Ovary (tissue), 3 donors: Measurements from ENCODE around the gene AKAP6.

Experiments used
- POLR2A ChIP-seq: fragments of 450-650 bp; IDR thresholded peaks from one replicate; pipeline ENCODE4 v1.6.1; 2017; ENCODE audit warnings: antibody characterized with exemption, mild to moderate bottlenecking, moderate library complexity
- TF ChIP-seq, protein P1 (sequence below), 3 donors: fragments of 450-650 bp in 2 of 3; fragments of 200-600 bp in 1 of 3; IDR thresholded peaks; one replicate each; pipeline versions ENCODE4 v1.5.1 to v1.8.0; 2016 to 2022; ENCODE audit warnings: antibody characterized with exemption in 3 of 3, mild to moderate bottlenecking in 1 of 3
- donor health status: DM: no; HTN: no; CAD: no.

DNA sequence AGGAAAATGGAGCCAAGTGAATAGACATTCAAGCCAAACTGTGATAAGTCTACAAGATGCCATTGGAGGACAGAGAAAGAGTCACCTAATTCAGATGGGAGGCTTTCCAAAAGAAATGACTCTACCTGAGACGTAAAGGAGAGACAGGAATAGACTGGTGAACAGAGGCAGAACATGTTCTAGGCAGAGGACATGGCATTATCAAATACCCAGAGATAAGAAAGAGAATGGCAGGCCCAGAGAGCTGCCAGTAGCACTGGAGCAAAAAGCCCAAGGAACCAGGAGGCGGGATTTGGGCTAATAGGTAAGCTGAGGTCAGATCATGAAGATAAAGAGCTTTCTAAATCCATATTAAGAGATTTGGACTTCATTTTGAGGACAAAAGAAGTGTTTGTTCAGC is 207.1 kb downstream of the AKAP6 start:
- TF ChIP-seq, protein P1, sequence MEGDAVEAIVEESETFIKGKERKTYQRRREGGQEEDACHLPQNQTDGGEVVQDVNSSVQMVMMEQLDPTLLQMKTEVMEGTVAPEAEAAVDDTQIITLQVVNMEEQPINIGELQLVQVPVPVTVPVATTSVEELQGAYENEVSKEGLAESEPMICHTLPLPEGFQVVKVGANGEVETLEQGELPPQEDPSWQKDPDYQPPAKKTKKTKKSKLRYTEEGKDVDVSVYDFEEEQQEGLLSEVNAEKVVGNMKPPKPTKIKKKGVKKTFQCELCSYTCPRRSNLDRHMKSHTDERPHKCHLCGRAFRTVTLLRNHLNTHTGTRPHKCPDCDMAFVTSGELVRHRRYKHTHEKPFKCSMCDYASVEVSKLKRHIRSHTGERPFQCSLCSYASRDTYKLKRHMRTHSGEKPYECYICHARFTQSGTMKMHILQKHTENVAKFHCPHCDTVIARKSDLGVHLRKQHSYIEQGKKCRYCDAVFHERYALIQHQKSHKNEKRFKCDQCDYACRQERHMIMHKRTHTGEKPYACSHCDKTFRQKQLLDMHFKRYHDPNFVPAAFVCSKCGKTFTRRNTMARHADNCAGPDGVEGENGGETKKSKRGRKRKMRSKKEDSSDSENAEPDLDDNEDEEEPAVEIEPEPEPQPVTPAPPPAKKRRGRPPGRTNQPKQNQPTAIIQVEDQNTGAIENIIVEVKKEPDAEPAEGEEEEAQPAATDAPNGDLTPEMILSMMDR (IDR thresholded peaks at IDR 0.05): no peak
- no peak for TF ChIP-seq POLR2A
